ENCODE data around the gene ATP1A4. TPM values are rescaled to one million over a fixed set of nuclear protein-coding genes. Genes with fewer than 3 reads are reported as not detected.
A peak's percentile ranks its signal among the peaks of the same experiment; 100 is the strongest.

ATP1A4 gene
- total and polyA plus RNA-seq, 9 of the 15 experiments (the other 6 are each of a cell fraction or from before 2014, with no cell fraction given): 0.07 TPM; not detected in 8

DNA sequence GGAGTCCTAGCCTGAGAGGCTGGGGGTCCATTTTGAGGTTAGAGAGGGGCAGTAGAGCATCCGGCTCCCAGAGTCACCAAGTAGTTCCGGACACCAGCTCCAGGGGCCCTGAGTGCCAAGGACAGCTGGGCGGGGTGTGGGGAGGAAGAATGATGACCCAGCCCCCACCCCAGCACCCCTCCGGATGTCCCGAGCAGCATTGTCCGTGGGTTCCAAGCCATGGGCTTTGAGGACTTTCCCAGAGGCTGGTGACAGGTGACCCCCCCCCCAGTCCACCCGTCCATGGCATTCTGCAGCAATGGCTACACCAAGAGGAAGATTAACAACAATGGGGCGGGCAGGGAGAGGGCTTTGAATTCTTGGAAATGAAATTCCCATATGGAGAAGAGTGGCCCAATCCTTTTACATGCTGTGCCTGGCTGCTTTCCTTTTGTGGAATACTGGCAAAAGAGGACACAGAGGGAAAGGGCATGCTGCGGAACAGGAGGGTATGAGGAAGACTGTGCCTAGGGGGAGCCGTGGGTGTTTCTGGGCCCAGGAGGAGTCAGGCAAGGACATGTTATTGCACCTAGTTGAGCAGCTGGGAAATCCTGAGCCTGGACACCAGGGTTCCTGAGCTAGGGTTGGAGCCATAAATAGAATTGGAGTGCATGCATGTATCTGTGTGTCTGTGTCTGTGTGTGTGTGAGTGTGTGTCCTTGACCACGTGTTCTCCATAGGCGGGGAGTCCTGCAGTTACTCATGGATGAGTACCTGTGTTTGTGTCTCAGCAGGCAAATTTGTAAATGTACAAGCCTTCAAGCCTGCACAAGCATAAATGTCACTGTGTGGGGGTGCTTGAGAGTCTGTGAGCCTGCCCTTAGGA is 34.9 kb upstream of the ATP1A4 start:
- H3K4me2 ChIP-seq (ENCODE audit: insufficient read depth, low read length): no peak overlapping the region
- H2AFZ ChIP-seq (ENCODE audit: low read depth, low read length): no peak overlapping the region
- intact Hi-C loops (cut with micrococcal nuclease) (no loop called here), in situ Hi-C loops (cut with MboI) (no loop called here)
- H3K4me1 ChIP-seq (replicated peaks in 1 of 2; ENCODE audit: control insufficient read depth in 2 of 2, insufficient read depth in 2 of 2, low read length in 2 of 2): no peaks in the 10 kb centered on the region; a peak in 1 of 5 replicates
- no peak for TF ChIP-seq PTBP1 (IDR thresholded peaks at IDR 0.05; ENCODE audit: low read depth, low read length)
- TF ChIP-seq, protein P1, sequence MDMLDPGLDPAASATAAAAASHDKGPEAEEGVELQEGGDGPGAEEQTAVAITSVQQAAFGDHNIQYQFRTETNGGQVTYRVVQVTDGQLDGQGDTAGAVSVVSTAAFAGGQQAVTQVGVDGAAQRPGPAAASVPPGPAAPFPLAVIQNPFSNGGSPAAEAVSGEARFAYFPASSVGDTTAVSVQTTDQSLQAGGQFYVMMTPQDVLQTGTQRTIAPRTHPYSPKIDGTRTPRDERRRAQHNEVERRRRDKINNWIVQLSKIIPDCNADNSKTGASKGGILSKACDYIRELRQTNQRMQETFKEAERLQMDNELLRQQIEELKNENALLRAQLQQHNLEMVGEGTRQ (CRISPR knock-in tag; IDR thresholded peaks at IDR 0.05): peak; percentile 33; the same call in 1 of the 2 replicates
- TF ChIP-seq, protein P2, sequence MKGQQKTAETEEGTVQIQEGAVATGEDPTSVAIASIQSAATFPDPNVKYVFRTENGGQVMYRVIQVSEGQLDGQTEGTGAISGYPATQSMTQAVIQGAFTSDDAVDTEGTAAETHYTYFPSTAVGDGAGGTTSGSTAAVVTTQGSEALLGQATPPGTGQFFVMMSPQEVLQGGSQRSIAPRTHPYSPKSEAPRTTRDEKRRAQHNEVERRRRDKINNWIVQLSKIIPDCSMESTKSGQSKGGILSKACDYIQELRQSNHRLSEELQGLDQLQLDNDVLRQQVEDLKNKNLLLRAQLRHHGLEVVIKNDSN (CRISPR knock-in tag; IDR thresholded peaks at IDR 0.05): peak; percentile 58
- no peak for FAIRE-seq
- no peak for ATAC-seq
- peaks cover 30 to 63% of the 10 kb centered on the region in 2 experiments for H3K27me3 ChIP-seq (ENCODE audit: control insufficient read depth in 2 of 2, insufficient read depth in 2 of 2, low read length in 2 of 2)
- H4K20me1 ChIP-seq (replicated peaks; ENCODE audit: control insufficient read depth, insufficient read depth, low read length): no peaks in the 10 kb centered on the region
- no TSS peak for BruUV-seq (replicated peaks)
- POLR2A ChIA-PET: interaction anchor here (0.6 to 0.8 kb wide), 3 partner anchors 8 to 128 kb away, joined by 3 to 5 read pairs (median 3); no protein-coding TSS in a partner anchor
- no peak overlapping the region for H3K9ac ChIP-seq (ENCODE audit: insufficient read depth in 1 of 2, low read depth in 2 of 2, low read length in 2 of 2)
- H3K79me2 ChIP-seq (ENCODE audit: control insufficient read depth, insufficient read depth, low read length): no peaks in the 10 kb centered on the region
- H3K4me3 ChIP-seq: no peak overlapping the region
- no peaks in the 10 kb centered on the region for H3K36me3 ChIP-seq (ENCODE audit: control insufficient read depth, insufficient read depth, low read length)
- no peak overlapping the region for H3K27ac ChIP-seq (ENCODE audit: extremely low read depth, low read depth, low read length)
- CTCF ChIA-PET (ENCODE audit: low intra/inter-chr PET ratio): no interaction called here
- no peak for DNase-seq (ENCODE audit: extremely low read depth in 1 of 4, low spot score in 3 of 4)
- no peaks in the 10 kb centered on the region for H3K9me1 ChIP-seq (ENCODE audit: control insufficient read depth, insufficient read depth, low read length)
- no peaks in the 10 kb centered on the region for H3K9me3 ChIP-seq (replicated peaks; ENCODE audit: control insufficient read depth, insufficient read depth, low read depth, low read length)
- WGBS (ENCODE audit: insufficient coverage, low coverage, missing lambda C conversion rate): 10% methylated on average over 12 of the region's 12 CpGs

All from K562 (cell line).